PC-9 (cell line): ENCODE data around the gene MRPL52. TPM values are rescaled to one million over a fixed set of nuclear protein-coding genes. Genes with fewer than 3 reads are reported as not detected.

Experiments
- BruUV-seq: library from RNA; stranded (reverse); fragments of 400-500 nt; replicated peaks from 2 replicates; lab custom pipeline; 2021; lab: Mats Ljungman, UMichigan
- CTCF ChIA-PET: fragments of 300-600 bp; sonication (Branson Sonifier 250); formaldehyde crosslinking; loops from one replicate; lab custom pipeline; 2022; ENCODE audit warnings: antibody characterized with exemption; lab: Charles Lee
- POLR2A ChIA-PET: fragments of 300-600 bp; sonication (Branson Sonifier 250); formaldehyde crosslinking; loops from one replicate; lab custom pipeline; 2022; ENCODE audit warnings: antibody characterized with exemption; ENCODE audit not compliant: unreplicated experiment; lab: Charles Lee
- DNase-seq, 2 experiments: peaks; one replicate each; pipeline versions ENCODE4 v3.0.0 to v3.0.0-alpha.2; 2015 to 2022; ENCODE audit warnings: mixed read lengths in 1 of 2
- H2AFZ ChIP-seq: fragments of 200-600 bp; sonication (generic); 2 replicates; pipeline ENCODE4 v1.8.1; 2017; ENCODE audit warnings: antibody characterized with exemption
- H3F3A ChIP-seq: fragments of 200-600 bp; sonication (generic); 2 replicates; pipeline ENCODE4 v1.8.1; 2017; ENCODE audit warnings: antibody characterized with exemption, mild to moderate bottlenecking, low read depth; ENCODE audit not compliant: insufficient read depth
- H3K27ac ChIP-seq: fragments of 200-600 bp; sonication (generic); 2 replicates; pipeline ENCODE4 v1.6.1; 2016; ENCODE audit warnings: mixed run types
- H3K27me3 ChIP-seq: fragments of 200-600 bp; sonication (generic); 2 replicates; pipeline ENCODE4 v1.6.1; 2016; ENCODE audit warnings: low read depth, mixed run types; ENCODE audit not compliant: insufficient read depth
- H3K36me3 ChIP-seq: fragments of 200-600 bp; sonication (generic); 2 replicates; pipeline ENCODE4 v1.6.1; 2016; ENCODE audit warnings: low read depth, mixed run types
- H3K4me1 ChIP-seq: fragments of 200-600 bp; sonication (generic); replicated peaks from 2 replicates; pipeline ENCODE4 v1.6.1; 2016; ENCODE audit warnings: mixed run types; ENCODE audit not compliant: insufficient read depth
- H3K4me2 ChIP-seq: fragments of 200-600 bp; sonication (generic); 2 replicates; pipeline ENCODE4 v1.6.1; 2017; ENCODE audit warnings: mixed run types
- H3K4me3 ChIP-seq: fragments of 200-600 bp; sonication (generic); 2 replicates; pipeline ENCODE4 v1.6.1; 2016; ENCODE audit warnings: mixed run types
- H3K79me2 ChIP-seq: fragments of 200-600 bp; sonication (generic); 2 replicates; pipeline ENCODE4 v1.6.1; 2017; ENCODE audit warnings: low read depth, mixed run types
- H3K9me2 ChIP-seq: fragments of 200-600 bp; sonication (generic); 2 replicates; pipeline ENCODE4 v1.8.1; 2017; ENCODE audit warnings: mild to moderate bottlenecking; ENCODE audit not compliant: insufficient read depth
- H3K9me3 ChIP-seq: fragments of 200-600 bp; sonication (generic); 2 replicates; pipeline ENCODE4 v1.8.1; 2016; ENCODE audit warnings: low read depth; ENCODE audit not compliant: insufficient read depth
- H4K20me1 ChIP-seq: fragments of 200-600 bp; sonication (generic); 2 replicates; pipeline ENCODE4 v1.8.1; 2017; ENCODE audit not compliant: insufficient read depth
- EZH2 ChIP-seq: fragments of 200-600 bp; sonication (generic); IDR thresholded peaks from 2 replicates; pipeline ENCODE4 v1.8.0; 2017; ENCODE audit warnings: antibody characterized with exemption, low read depth
- intact Hi-C: fragments of 100-400 bp; cut with micrococcal nuclease; formaldehyde crosslinking; loops from one replicate; pipeline ENCODE4 v1.10.0; 2022; ENCODE audit not compliant: unreplicated experiment
- total RNA-seq: library from RNA; stranded (reverse); gene quantifications from 2 replicates; pipeline ENCODE4 v1.2.3, GENCODE V29; 2021
- TF ChIP-seq, protein P1 (sequence below): fragments of 200-600 bp; sonication (generic); conservative IDR thresholded peaks from 2 replicates; pipeline ENCODE4 v1.6.1; 2017; ENCODE audit warnings: mixed run types, antibody characterized with exemption, mild to moderate bottlenecking, moderate library complexity

The MRPL52 gene
- total RNA-seq, 1 experiment from 2014 or later = 76.7 TPM

GRCh38 chr14:22798528-22798927 lies 31.2 kb upstream of the MRPL52 start:
- ChIA-PET POLR2A (no interaction called here), CTCF (no interaction called here)
- no peak for DNase-seq
- no peaks in the 10 kb centered on the region for H3K36me3 ChIP-seq
- intact Hi-C loops = no loop called here
- no peaks in the 10 kb centered on the region for H3K4me1 ChIP-seq
- no TSS peak for BruUV-seq
- H3K79me2 ChIP-seq = no peaks in the 10 kb centered on the region
- H3K9me2 ChIP-seq = no peaks in the 10 kb centered on the region
- no peaks in the 10 kb centered on the region for H4K20me1 ChIP-seq
- no peak overlapping the region for H2AFZ ChIP-seq
- no peak overlapping the region for H3K27ac ChIP-seq
- no peak overlapping the region for H3K4me3 ChIP-seq
- no peaks in the 10 kb centered on the region for H3F3A ChIP-seq
- TF ChIP-seq, protein P1, sequence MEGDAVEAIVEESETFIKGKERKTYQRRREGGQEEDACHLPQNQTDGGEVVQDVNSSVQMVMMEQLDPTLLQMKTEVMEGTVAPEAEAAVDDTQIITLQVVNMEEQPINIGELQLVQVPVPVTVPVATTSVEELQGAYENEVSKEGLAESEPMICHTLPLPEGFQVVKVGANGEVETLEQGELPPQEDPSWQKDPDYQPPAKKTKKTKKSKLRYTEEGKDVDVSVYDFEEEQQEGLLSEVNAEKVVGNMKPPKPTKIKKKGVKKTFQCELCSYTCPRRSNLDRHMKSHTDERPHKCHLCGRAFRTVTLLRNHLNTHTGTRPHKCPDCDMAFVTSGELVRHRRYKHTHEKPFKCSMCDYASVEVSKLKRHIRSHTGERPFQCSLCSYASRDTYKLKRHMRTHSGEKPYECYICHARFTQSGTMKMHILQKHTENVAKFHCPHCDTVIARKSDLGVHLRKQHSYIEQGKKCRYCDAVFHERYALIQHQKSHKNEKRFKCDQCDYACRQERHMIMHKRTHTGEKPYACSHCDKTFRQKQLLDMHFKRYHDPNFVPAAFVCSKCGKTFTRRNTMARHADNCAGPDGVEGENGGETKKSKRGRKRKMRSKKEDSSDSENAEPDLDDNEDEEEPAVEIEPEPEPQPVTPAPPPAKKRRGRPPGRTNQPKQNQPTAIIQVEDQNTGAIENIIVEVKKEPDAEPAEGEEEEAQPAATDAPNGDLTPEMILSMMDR = no peak
- TF ChIP-seq EZH2 = no peak
- H3K27me3 ChIP-seq = no peaks in the 10 kb centered on the region
- no peak overlapping the region for H3K4me2 ChIP-seq
- H3K9me3 ChIP-seq = no peaks in the 10 kb centered on the region

- Histone ChIP-seq H3K9me3 (no peaks in the 10 kb centered on the region), H4K20me1 (no peaks in the 10 kb centered on the region), H3K36me3 (no peaks in the 10 kb centered on the region), H3K27ac (no peak overlapping the region), H3K4me3 (no peak overlapping the region), H3K4me1 (no peaks in the 10 kb centered on the region), H2AFZ (no peak overlapping the region), H3K27me3 (no peaks in the 10 kb centered on the region), H3K9me2 (no peaks in the 10 kb centered on the region), H3K79me2 (no peaks in the 10 kb centered on the region), H3F3A (no peaks in the 10 kb centered on the region), H3K4me2 (no peak overlapping the region)
- ChIA-PET POLR2A (no interaction called here), CTCF (no interaction called here)
- no peak for TF ChIP-seq EZH2
- TF ChIP-seq, protein P1 = no peak
- BruUV-seq = no TSS peak
- no peak for DNase-seq
- intact Hi-C loops = no loop called here
These were observed 29.3 kb upstream of the MRPL52 start for GRCh38 chr14:22800346-22800745.

DNA sequence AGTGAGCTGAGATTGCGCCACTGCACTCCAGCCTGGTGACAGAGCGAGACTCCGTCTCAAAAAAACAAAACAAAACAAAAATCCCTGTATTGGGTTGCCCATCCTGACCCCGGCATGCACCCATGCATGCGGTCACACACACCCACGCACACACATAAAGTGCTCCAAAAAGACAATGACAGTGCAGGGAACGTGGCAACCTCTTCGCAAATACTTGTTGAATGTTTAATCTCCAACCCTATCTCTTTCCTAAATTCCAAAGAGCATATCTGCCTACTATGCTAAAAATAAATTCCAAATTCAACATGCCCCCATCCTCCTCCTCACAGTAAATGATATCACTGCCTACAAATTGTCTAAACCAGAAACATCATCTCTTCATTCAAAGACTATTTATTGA lies 28.0 kb upstream of the MRPL52 start:
- Histone ChIP-seq H3F3A (no peaks in the 10 kb centered on the region), H3K9me3 (no peaks in the 10 kb centered on the region), H2AFZ (no peak overlapping the region), H3K79me2 (no peaks in the 10 kb centered on the region), H3K27ac (no peak overlapping the region), H4K20me1 (no peaks in the 10 kb centered on the region), H3K4me1 (no peaks in the 10 kb centered on the region), H3K9me2 (no peaks in the 10 kb centered on the region), H3K36me3 (no peaks in the 10 kb centered on the region), H3K27me3 (no peaks in the 10 kb centered on the region), H3K4me2 (no peak overlapping the region), H3K4me3 (no peak overlapping the region)
- CTCF ChIA-PET = no interaction called here
- no peak for DNase-seq
- POLR2A ChIA-PET = no interaction called here
- intact Hi-C loops = no loop called here
- no TSS peak for BruUV-seq
- TF ChIP-seq, protein P1 = no peak
- no peak for TF ChIP-seq EZH2
